ENCODE measurements around the gene METTL22. TPM values are rescaled to one million over a fixed set of nuclear protein-coding genes. Genes with fewer than 3 reads are reported as not detected.

METTL22 gene
- total RNA-seq, 1 experiment from 2014 or later, result 14.6 TPM

DNA sequence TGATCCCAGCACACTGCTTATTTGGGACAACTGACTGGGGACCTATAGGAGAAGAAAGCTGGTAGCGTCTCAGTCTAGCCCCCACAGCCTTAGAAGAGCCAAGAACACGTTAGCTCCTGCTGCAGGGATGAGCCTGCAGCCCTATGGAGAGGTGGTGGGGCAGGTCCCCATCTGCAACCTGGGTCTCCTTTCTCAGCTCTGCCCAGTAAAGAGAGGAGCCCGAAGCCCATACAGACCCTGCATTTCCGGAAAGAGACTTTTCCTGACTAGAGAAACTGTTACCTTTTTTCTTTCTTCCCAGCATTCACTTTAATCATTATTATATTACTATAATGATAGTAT, 788 bp downstream of the METTL22 start:
- Histone ChIP-seq H3K27ac (ENCODE audit: low read length) (no peak overlapping the region), H3K79me2 (ENCODE audit: low read length) (peaks cover 26% of the 10 kb centered on the region), H3K4me3 (ENCODE audit: low read length) (peak overlapping the region; percentile 80), H3K27me3 (ENCODE audit: low read length) (no peaks in the 10 kb centered on the region), H3K4me2 (ENCODE audit: low read length) (peak overlapping the region; percentile 87), H3K9ac (ENCODE audit: low read length) (peak overlapping the region; percentile 90), H4K20me1 (ENCODE audit: low read length) (no peaks in the 10 kb centered on the region), H3K4me1 (ENCODE audit: insufficient read depth, low read length) (peaks cover 8% of the 10 kb centered on the region), H3K9me3 (ENCODE audit: low read length) (no peaks in the 10 kb centered on the region), H3K9me2 (replicated peaks; ENCODE audit: low read length) (no peaks in the 10 kb centered on the region), H3F3A (ENCODE audit: low read length, unreplicated experiment) (no peaks in the 10 kb centered on the region), H2AFZ (ENCODE audit: low read length) (peak overlapping the region; percentile 82), H3K36me3 (ENCODE audit: low read depth, low read length) (no peaks in the 10 kb centered on the region)
- intact Hi-C loops (cut with micrococcal nuclease), result loop anchor here (5.0 kb wide), 1 partner anchor 55 kb away; no protein-coding TSS in a partner anchor
- POLR2A ChIA-PET (ENCODE audit: unreplicated experiment), result no interaction called here
- TF ChIP-seq, protein P1, sequence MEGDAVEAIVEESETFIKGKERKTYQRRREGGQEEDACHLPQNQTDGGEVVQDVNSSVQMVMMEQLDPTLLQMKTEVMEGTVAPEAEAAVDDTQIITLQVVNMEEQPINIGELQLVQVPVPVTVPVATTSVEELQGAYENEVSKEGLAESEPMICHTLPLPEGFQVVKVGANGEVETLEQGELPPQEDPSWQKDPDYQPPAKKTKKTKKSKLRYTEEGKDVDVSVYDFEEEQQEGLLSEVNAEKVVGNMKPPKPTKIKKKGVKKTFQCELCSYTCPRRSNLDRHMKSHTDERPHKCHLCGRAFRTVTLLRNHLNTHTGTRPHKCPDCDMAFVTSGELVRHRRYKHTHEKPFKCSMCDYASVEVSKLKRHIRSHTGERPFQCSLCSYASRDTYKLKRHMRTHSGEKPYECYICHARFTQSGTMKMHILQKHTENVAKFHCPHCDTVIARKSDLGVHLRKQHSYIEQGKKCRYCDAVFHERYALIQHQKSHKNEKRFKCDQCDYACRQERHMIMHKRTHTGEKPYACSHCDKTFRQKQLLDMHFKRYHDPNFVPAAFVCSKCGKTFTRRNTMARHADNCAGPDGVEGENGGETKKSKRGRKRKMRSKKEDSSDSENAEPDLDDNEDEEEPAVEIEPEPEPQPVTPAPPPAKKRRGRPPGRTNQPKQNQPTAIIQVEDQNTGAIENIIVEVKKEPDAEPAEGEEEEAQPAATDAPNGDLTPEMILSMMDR (conservative IDR thresholded peaks at IDR 0.05; ENCODE audit: low read depth, low read length), result no peak
- TF ChIP-seq EZH2phosphoT487 (IDR thresholded peaks at IDR 0.05; ENCODE audit: borderline replicate concordance, low read length), result no peak
- no peak for TF ChIP-seq EZH2 (IDR thresholded peaks at IDR 0.05; ENCODE audit: low read length, unreplicated experiment)
- CTCF ChIA-PET, result no interaction called here
- no TSS peak for BruUV-seq (replicated peaks)
- DNase-seq, result no peak
- peak; percentile 14; the same call in 1 of the 2 replicates for ATAC-seq

DNA sequence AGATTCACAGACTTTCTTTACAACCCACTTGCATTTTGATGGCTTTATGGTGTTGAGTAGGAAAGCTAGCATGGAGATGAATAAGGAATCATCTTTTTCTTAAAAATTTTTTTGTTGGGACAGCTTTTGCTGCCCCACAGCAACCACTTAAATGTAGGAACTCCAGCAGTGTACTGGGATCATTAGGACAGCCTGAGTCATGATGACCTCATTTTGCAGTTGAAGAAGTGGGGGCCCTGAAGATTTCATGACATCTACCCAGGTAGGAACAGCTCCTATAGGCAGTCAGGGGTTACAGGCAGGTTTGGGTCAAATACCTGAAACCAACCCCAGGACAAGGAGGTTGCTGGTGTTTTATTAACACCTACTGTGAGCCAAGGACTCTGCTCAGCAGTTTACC, 2.1 kb downstream of the METTL22 start:
- Histone ChIP-seq H3F3A (ENCODE audit: low read length, unreplicated experiment) (no peaks in the 10 kb centered on the region), H3K79me2 (ENCODE audit: low read length) (peaks cover 26% of the 10 kb centered on the region), H3K9me3 (ENCODE audit: low read length) (no peaks in the 10 kb centered on the region), H3K4me2 (ENCODE audit: low read length) (peak overlapping the region; percentile 87; the same call in 1 of the 2 replicates), H2AFZ (ENCODE audit: low read length) (no peak overlapping the region), H3K36me3 (ENCODE audit: low read depth, low read length) (no peaks in the 10 kb centered on the region), H3K4me1 (ENCODE audit: insufficient read depth, low read length) (peaks cover 8% of the 10 kb centered on the region), H4K20me1 (ENCODE audit: low read length) (no peaks in the 10 kb centered on the region), H3K27me3 (ENCODE audit: low read length) (no peaks in the 10 kb centered on the region), H3K9ac (ENCODE audit: low read length) (no peak overlapping the region), H3K27ac (ENCODE audit: low read length) (no peak overlapping the region), H3K4me3 (ENCODE audit: low read length) (no peak overlapping the region), H3K9me2 (replicated peaks; ENCODE audit: low read length) (no peaks in the 10 kb centered on the region)
- DNase-seq (peak; percentile 11), ATAC-seq (no peak)
- no peak for TF ChIP-seq EZH2phosphoT487 (IDR thresholded peaks at IDR 0.05; ENCODE audit: borderline replicate concordance, low read length)
- no peak for TF ChIP-seq EZH2 (IDR thresholded peaks at IDR 0.05; ENCODE audit: low read length, unreplicated experiment)
- TF ChIP-seq, protein P1 (conservative IDR thresholded peaks at IDR 0.05; ENCODE audit: low read depth, low read length), result no peak
- ChIA-PET POLR2A (ENCODE audit: unreplicated experiment) (no interaction called here), CTCF (no interaction called here)
- BruUV-seq (replicated peaks), result no TSS peak
- intact Hi-C loops (cut with micrococcal nuclease), result loop anchor here (5.0 kb wide), 1 partner anchor 56 kb away; no protein-coding TSS in a partner anchor

DNA sequence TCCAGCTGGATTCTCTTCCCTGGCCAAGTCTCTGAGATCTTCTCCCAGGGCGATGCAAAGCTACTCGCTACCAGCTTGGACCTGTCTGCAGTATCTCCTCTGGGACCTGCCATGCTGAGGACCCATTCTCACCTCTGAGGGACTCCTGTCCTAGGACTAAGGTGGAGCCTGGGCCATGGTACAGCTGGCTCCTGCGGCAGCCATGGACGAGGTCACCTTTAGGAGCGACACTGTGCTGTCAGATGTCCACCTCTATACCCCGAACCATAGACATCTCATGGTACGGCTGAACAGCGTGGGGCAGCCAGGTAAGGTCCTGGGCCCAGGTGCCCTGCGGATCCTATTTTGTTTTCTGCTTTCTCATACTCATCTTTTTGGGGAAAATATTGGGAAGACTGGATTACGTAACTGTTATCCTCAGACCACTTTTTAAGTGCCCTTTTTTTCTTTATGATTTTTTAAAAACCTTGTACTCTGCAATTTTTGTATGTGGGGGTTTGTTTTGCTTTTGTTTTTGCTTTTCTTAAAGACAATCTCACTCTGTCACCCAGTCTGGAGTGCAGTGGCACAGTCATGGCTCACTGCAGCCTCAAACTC, 4.1 kb downstream of the METTL22 start:
- H4K20me1 ChIP-seq (ENCODE audit: low read length), result no peaks in the 10 kb centered on the region
- DNase-seq, result no peak
- no peaks in the 10 kb centered on the region for H3K9me3 ChIP-seq (ENCODE audit: low read length)
- H3K9ac ChIP-seq (ENCODE audit: low read length), result no peak overlapping the region
- H3K79me2 ChIP-seq (ENCODE audit: low read length), result peaks cover 26% of the 10 kb centered on the region
- H3K27ac ChIP-seq (ENCODE audit: low read length), result no peak overlapping the region
- H3K9me2 ChIP-seq (replicated peaks; ENCODE audit: low read length), result no peaks in the 10 kb centered on the region
- no peaks in the 10 kb centered on the region for H3K27me3 ChIP-seq (ENCODE audit: low read length)
- peaks cover 4% of the 10 kb centered on the region; the same call in 1 of the 2 replicates for H3K36me3 ChIP-seq (ENCODE audit: low read depth, low read length)
- TF ChIP-seq, protein P1 (conservative IDR thresholded peaks at IDR 0.05; ENCODE audit: low read depth, low read length), result no peak
- TF ChIP-seq EZH2phosphoT487 (IDR thresholded peaks at IDR 0.05; ENCODE audit: borderline replicate concordance, low read length) (no peak), EZH2 (IDR thresholded peaks at IDR 0.05; ENCODE audit: low read length, unreplicated experiment) (no peak)
- H2AFZ ChIP-seq (ENCODE audit: low read length), result no peak overlapping the region
- POLR2A ChIA-PET (ENCODE audit: unreplicated experiment), result interaction anchor here (0.6 kb wide), 1 partner anchor 466 kb away, joined by 6 read pairs; the partner anchor contains the start of gene HAPSTR1
- intact Hi-C loops (cut with micrococcal nuclease), result no loop called here
- H3K4me2 ChIP-seq (ENCODE audit: low read length), result no peak overlapping the region
- no peak overlapping the region for H3K4me3 ChIP-seq (ENCODE audit: low read length)
- CTCF ChIA-PET, result no interaction called here
- no TSS peak for BruUV-seq (replicated peaks)
- no peak for ATAC-seq
- peaks cover 8% of the 10 kb centered on the region for H3K4me1 ChIP-seq (ENCODE audit: insufficient read depth, low read length)
- no peaks in the 10 kb centered on the region for H3F3A ChIP-seq (ENCODE audit: low read length, unreplicated experiment)

Data from PC-3 (cell line).